HG03175 (cell line): ENCODE measurements around the gene VPS50.

Experiments
- ATAC-seq: cut with Tn5 transposase; IDR thresholded peaks from one replicate; pipeline ENCODE4 v1.9.1; 2021; ENCODE audit warnings: mild to moderate bottlenecking, moderate library complexity; ENCODE audit not compliant: unreplicated experiment

The VPS50 gene, protein sequence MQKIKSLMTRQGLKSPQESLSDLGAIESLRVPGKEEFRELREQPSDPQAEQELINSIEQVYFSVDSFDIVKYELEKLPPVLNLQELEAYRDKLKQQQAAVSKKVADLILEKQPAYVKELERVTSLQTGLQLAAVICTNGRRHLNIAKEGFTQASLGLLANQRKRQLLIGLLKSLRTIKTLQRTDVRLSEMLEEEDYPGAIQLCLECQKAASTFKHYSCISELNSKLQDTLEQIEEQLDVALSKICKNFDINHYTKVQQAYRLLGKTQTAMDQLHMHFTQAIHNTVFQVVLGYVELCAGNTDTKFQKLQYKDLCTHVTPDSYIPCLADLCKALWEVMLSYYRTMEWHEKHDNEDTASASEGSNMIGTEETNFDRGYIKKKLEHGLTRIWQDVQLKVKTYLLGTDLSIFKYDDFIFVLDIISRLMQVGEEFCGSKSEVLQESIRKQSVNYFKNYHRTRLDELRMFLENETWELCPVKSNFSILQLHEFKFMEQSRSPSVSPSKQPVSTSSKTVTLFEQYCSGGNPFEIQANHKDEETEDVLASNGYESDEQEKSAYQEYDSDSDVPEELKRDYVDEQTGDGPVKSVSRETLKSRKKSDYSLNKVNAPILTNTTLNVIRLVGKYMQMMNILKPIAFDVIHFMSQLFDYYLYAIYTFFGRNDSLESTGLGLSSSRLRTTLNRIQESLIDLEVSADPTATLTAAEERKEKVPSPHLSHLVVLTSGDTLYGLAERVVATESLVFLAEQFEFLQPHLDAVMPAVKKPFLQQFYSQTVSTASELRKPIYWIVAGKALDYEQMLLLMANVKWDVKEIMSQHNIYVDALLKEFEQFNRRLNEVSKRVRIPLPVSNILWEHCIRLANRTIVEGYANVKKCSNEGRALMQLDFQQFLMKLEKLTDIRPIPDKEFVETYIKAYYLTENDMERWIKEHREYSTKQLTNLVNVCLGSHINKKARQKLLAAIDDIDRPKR

GRCh38 chr7:93231799-93232672, at the start of gene VPS50:
Gene VPS50, plus strand, starts transcription at chr7:93232366. Its CDS starts 102 bp downstream, at chr7:93232468.
- ATAC-seq: peak; percentile 98

DNA sequence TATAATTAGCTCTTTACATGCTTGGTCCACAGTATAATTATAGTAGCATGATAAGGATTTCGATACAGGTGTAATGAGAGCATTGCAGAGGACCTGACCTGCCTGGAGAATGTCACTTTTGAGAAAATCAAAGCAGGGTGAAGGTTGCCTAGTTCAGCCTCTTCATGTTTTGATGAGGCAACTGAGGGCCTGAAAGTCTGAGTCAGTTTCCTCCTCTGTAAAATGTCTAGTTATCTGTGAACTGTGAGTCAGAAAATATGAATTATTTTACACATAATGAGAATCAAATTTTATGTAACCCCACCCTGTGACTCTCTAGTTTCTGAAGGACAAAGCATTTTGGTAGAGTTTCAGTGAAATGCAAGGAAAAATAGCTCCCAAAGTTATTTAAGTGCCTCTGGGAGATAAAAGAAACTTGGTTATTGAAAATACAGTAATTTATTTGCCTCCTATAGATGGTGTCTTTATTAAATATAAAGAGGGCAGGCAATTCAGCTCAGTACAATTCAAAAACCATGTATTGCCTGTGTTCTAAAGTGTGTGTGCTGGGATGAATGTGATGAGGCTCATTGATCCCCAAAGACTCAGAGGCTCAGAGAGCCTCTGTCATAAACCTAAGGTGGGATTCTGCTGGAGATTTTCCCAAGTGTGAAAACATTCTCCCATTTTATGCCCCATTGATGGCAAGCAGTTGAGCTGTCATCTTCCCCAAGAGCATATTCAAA, 46.7 kb upstream of the VPS50 start:
- ATAC-seq: no peak

- no peak for ATAC-seq
These were observed 43.1 kb upstream of the VPS50 start for GRCh38 chr7:93188870-93189634.

GRCh38 chr7:93194386-93194785, 37.8 kb upstream of the VPS50 start:
- ATAC-seq: no peak

- ATAC-seq: no peak
These were observed 35.8 kb upstream of the VPS50 start for GRCh38 chr7:93196336-93196735.

DNA sequence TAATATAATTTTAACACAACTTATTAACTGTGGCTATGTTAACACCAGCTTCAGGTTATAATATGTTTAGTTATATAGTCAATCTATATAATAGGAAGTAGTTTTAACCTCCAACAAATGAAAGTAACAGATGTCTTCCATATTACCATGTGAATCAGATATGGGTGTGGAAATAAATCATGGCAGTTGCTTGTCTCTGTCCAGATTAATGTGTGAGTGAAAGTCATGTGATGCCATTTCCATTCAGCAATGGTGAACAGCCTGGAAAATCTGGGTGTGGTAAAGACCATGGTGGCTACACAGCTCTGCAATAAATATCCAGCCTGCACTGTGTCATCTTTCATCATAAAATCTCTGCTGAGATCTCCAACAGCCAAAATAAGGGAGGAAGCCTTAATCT, 33.7 kb upstream of the VPS50 start:
- no peak for ATAC-seq

DNA sequence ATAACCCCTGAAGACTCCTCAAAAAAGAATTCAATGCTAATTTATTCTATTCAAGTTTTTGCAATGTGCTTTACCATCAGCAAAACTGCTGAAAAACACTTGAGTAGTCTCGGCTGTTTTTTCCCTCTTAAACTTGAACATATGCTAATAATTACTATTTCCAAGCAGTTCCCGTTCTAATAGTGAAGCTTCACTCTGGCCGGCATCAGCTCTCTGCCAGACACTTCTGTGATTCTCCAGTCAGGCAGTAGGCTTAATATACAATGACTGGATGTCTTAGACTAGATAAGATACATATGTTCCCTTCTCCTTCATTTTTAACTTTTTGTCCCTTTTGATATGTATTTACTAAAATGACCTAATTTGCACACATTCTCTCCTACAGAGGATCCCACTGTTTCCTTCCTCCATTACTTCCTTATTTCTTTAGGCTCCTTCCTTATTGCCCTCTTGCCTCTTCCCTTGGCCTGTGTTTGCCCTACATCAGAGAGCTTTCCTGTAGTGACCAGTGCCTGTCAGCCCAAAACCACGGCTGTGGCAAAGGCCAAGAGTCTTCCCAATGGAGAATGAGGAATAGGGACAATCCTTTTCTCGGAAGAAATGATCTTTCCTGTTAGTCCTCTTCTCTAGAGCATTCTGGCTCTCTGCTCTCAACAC, 29.4 kb upstream of the VPS50 start:
- ATAC-seq: no peak

DNA sequence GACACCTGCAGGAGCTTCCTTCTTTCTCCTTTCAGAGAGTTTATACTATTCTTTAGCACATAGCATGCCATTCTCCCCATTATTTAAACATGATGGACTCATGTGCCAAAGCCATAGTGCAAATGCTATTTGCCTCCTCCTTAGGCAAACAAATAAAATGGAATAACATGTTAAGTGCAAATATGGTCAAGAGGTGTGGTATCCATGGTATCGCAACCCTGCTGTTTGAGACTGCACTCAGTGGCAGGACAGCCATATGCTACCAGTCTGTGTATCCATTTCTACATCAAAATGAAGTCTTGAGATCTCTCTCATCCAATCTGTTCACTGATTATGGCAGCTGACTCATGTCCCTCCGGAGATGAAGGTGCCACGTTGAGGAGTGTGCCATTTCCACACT, 28.7 kb upstream of the VPS50 start:
- no peak for ATAC-seq

- ATAC-seq: no peak
These were observed 27.1 kb upstream of the VPS50 start for GRCh38 chr7:93205046-93205445.

- ATAC-seq: no peak
These were observed 20.8 kb upstream of the VPS50 start for GRCh38 chr7:93211228-93211818.

DNA sequence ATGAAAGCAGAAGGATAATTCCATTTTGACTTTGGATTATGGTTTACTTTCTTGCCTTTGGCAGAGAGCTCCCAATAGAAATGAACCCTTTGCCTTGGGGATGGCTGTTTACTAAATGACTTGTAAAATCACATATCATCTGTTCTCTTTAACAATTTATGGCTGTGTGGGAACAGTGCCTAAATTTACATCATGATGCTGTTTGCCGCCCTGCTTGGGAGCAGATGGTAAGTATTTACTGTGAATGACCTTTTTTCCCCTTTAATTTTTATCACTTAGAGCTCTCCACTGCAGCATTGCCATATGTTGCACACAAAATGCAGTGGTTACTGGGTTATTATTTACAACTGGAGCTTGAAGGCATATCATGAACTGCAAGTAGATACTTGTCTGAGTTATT, 19.3 kb upstream of the VPS50 start:
- no peak for ATAC-seq

GRCh38 chr7:93218997-93219827, 13.0 kb upstream of the VPS50 start:
- ATAC-seq: no peak

DNA sequence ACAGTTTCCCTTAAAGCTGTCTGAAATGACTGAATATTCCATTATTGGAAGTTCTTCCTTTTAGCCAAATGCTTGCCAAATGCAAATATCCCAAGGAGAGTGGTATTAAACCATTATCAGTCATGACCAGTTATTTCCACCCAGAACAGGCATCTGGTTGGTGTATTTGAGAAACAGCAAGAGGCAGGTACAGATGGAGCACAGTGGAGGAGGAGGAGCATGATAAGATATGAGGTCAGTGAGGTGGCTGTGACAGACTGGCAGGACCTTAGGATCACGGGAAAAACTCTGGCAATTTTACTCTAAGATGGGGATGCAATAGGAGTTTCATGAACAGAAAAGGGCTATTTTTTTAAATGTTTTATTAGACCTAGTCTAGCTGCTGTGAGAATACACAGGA, 12.3 kb upstream of the VPS50 start:
- ATAC-seq: no peak

DNA sequence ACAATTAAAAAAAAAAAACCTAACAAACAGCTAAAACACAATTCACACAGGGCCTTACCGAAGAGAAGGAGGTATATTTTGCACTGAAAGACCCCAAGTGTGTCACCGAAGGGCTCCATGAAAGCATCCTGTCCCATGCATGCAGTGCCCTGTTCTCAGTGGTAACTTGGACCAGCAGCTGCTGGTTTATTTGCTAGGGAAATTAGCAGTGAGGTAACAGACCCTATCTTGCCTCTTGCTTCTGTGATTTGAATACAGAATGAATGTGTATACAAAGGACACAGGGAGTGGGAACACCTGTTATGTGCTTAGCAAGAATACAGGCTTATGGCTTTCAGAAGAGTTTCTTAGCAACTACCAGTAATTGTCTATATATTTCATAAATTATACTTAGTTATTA, 5.9 kb upstream of the VPS50 start, which contains the start of gene HEPACAM2:
TSS of gene HEPACAM2 (minus strand) at position 160 of the 400 bp plus-strand sequence.
- no peak for ATAC-seq

GRCh38 chr7:93228302-93228701, 3.9 kb upstream of the VPS50 start:
- ATAC-seq: peak; percentile 21

DNA sequence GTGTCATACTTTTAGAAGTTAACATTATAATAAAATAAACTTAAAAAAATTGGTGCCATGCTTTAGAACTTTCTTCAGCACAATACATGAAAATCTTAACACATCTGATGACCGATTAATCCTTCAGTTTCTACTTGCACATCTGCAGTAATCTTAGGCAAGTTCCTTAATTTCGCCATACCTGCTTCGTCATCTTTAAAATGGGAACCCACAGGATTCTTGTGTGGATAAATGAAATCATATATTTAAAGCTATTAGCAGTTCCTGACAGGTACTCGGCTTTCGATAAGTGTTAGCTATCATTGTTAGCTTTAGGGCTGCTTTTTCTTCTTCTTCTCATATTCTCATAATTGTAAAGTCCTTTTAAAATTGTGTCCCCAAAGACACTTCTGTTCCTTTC, 907 bp upstream of the VPS50 start:
- ATAC-seq: no peak

GRCh38 chr7:93232673-93233018, 480 bp downstream of the VPS50 start:
- peak; percentile 1 for ATAC-seq

- ATAC-seq: no peak
These were observed 3.4 kb downstream of the VPS50 start for GRCh38 chr7:93235541-93235940.
